AG20443 (cell line): ENCODE measurements around the gene HM13.
"Not testable (repeated sequence)": the region's sequence is repeated elsewhere in the genome, so short reads cannot be mapped to it uniquely, and the experiment has no call there.

Experiments used
- DNase-seq: peaks from one replicate; pipeline ENCODE4 v3.0.0; 2012; ENCODE audit warnings: low spot score, mixed read lengths

The HM13 gene

GRCh38 chr20:31612271-31612640 is 98.0 kb downstream of the HM13 start:
- DNase-seq = not testable (repeated sequence)

DNA sequence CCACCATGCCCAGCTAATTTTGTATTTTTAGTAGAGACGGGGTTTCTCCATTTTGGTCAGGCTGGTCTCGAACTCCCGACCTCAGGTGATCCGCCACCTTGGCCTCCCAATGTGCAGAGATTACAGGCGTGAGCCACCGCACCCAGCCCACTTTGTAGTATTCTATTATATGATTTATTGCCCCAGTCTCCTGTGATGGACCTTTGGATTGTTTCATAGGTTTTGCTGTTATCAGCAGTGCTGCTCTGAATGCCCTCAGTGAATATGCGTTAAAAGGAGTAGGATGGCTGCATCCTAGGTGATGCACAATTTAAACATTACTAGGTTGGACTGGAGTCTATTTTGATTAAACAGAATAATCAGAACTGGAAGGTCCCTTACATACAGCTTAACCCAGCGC is 101.2 kb downstream of the HM13 start:
- no peak for DNase-seq

DNA sequence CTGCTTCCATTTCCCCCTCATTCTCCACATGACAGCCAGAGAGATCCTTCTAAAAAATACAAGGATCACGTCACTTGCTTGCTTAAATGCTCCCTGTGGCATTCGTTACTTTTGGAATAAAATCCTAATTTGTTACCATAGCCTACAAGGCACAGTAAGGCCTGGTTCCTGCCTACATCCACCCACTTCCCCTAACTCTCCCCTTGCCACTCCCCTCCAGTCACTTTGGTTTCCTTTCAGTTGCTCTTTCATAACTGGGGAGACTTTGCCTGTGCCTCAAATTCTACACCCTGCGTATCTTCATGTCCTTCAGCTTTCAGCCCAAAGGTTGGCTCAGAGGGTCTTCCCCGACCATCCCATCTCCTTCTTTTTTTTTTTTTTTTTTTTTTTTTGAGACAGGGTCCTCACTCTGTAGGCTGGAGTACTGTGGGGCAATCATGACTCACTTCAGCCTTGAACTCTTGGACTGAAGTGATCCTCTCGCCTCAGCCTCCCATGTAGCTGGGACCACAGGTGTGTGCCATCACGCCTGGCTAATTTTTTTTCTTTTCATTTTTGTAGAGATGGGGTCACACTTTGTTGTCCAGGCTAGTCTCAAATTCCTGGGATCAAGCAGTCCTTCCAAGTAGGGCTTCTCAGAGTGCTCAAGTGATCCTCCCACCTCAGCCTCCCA is 103.3 kb downstream of the HM13 start:
- DNase-seq = no peak
